CD4-positive, alpha-beta T cell (primary cell): ENCODE results near the gene FGD5. TPM values are rescaled to one million over a fixed set of nuclear protein-coding genes. Genes with fewer than 3 reads are reported as not detected.

ENCODE experiments used
- ATAC-seq: fragments of 200-7000 bp; cut with Tn5 transposase; one replicate; pipeline ENCODE4 v1.10.0; 2022; ENCODE audit warnings: mild to moderate bottlenecking; ENCODE audit not compliant: poor library complexity
- CTCF ChIA-PET: fragments of 350-600 bp; sonication (Branson Sonifier 250); formaldehyde crosslinking; loops from one replicate; lab custom pipeline; 2021; ENCODE audit warnings: antibody characterized with exemption, inconsistent platforms; lab: Charles Lee
- POLR2A ChIA-PET: fragments of 350-600 bp; sonication (Branson Sonifier 250); formaldehyde crosslinking; loops from one replicate; lab custom pipeline; 2021; ENCODE audit warnings: antibody characterized with exemption, inconsistent platforms; lab: Charles Lee
- DNase-seq, 14 experiments: peaks; one replicate each; pipeline ENCODE4 v3.0.0-alpha.2; 2013 to 2020; ENCODE audit warnings: mixed read lengths in 2 of 14
- H3K27ac ChIP-seq, 2 donors: one replicate each; pipeline versions ENCODE4 v1.5.1 to v1.7.0; 2013; ENCODE audit warnings: low read length in 2 of 2, low read depth in 1 of 2, mild to moderate bottlenecking in 1 of 2
- H3K27me3 ChIP-seq, 2 experiments: 1 replicate in 1 of 2; 2 replicates in 1 of 2; pipeline versions ENCODE4 v1.6.1 to v1.7.0; 2013; ENCODE audit warnings: low read length in 2 of 2, control low read depth in 1 of 2, mild to moderate bottlenecking in 1 of 2, moderate library complexity in 1 of 2; ENCODE audit not compliant: insufficient read depth in 2 of 2, control insufficient read depth in 1 of 2
- H3K36me3 ChIP-seq: one replicate; pipeline ENCODE4 v1.6.1; 2013; ENCODE audit warnings: low read length, control low read depth; ENCODE audit not compliant: insufficient read depth
- H3K4me1 ChIP-seq: one replicate; pipeline ENCODE4 v1.6.1; 2013; ENCODE audit warnings: low read length, control low read depth; ENCODE audit not compliant: insufficient read depth
- H3K4me3 ChIP-seq: one replicate; pipeline ENCODE4 v1.5.1; 2013; ENCODE audit warnings: mild to moderate bottlenecking, low read length, moderate library complexity
- H3K9me3 ChIP-seq, 2 experiments: 1 replicate in 1 of 2; 2 replicates in 1 of 2; pipeline versions ENCODE4 v1.6.1 to v1.7.0; 2013; ENCODE audit warnings: low read length in 2 of 2, mild to moderate bottlenecking in 2 of 2, control low read depth in 1 of 2, moderate library complexity in 1 of 2; ENCODE audit not compliant: control insufficient read depth in 1 of 2, insufficient read depth in 1 of 2
- H3K27ac Mint-ChIP-seq: one replicate; pipeline ENCODE4 v1.8.0; 2020; ENCODE audit warnings: mixed read lengths
- H3K27me3 Mint-ChIP-seq: one replicate; pipeline ENCODE4 v1.8.0; 2021; ENCODE audit warnings: mixed read lengths
- H3K36me3 Mint-ChIP-seq: one replicate; pipeline ENCODE4 v1.8.0; 2021; ENCODE audit warnings: low read depth, mixed read lengths
- H3K4me1 Mint-ChIP-seq: one replicate; pipeline ENCODE4 v1.8.0; 2021; ENCODE audit warnings: low read depth, mixed read lengths
- H3K4me3 Mint-ChIP-seq: one replicate; pipeline ENCODE4 v1.8.0; 2020; ENCODE audit warnings: mild to moderate bottlenecking, mixed read lengths
- H3K9me3 Mint-ChIP-seq: one replicate; pipeline ENCODE4 v1.8.0; 2020; ENCODE audit warnings: mixed read lengths
- CTCF ChIP-seq: fragments of 200-600 bp; IDR thresholded peaks from one replicate; pipeline ENCODE4 v1.8.0; 2022; ENCODE audit warnings: antibody characterized with exemption, mild to moderate bottlenecking
- intact Hi-C, 2 experiments: fragments of 100-400 bp; cut with DNase I in 1 of 2; cut with micrococcal nuclease in 1 of 2; formaldehyde crosslinking; loops; one replicate each; pipeline versions ENCODE4 v1.15.1 to v1.9.0; 2023 to 2025; cut with DNase I, micrococcal nuclease
- total RNA-seq, 174 experiments: library from RNA in 2 of 174; stranded (reverse) in 2 of 174; gene quantifications; one replicate each; pipeline ENCODE4 v1.2.3 and lab custom pipeline; 2021 to 2026

FGD5 gene
- total RNA-seq, 2 experiments from 2014 or later, result not detected

GRCh38 chr3:14827776-14828175 is 9.0 kb downstream of the FGD5 start:
- Mint-ChIP-seq H3K4me1 (no peaks in the 10 kb centered on the region), H3K36me3 (no peaks in the 10 kb centered on the region), H3K27me3 (peaks cover 27% of the 10 kb centered on the region), H3K4me3 (no peak overlapping the region), H3K9me3 (no peaks in the 10 kb centered on the region), H3K27ac (no peak overlapping the region)
- ChIA-PET CTCF (no interaction called here), POLR2A (interaction anchor here (1.4 kb wide), 1 partner anchor 55 kb away, joined by 3 read pairs; no protein-coding TSS in a partner anchor)
- ATAC-seq (no peak), DNase-seq (no peak)
- H3K4me3 ChIP-seq, result no peak overlapping the region
- no peak overlapping the region for H3K27ac ChIP-seq
- H3K36me3 ChIP-seq, result no peaks in the 10 kb centered on the region
- no peak for TF ChIP-seq CTCF
- peaks cover 0 to under 1% of the 10 kb centered on the region in 2 experiments for H3K27me3 ChIP-seq
- intact Hi-C loops, result no loop called here
- no peaks in the 10 kb centered on the region for H3K4me1 ChIP-seq
- no peaks in the 10 kb centered on the region for H3K9me3 ChIP-seq

GRCh38 chr3:14829811-14830210 is 11.0 kb downstream of the FGD5 start:
- H3K27ac Mint-ChIP-seq, result no peak overlapping the region
- no peak for ATAC-seq

GRCh38 chr3:14831916-14832450 is 13.2 kb downstream of the FGD5 start:
- H3K4me1 Mint-ChIP-seq, result no peaks in the 10 kb centered on the region
- ChIA-PET POLR2A (no interaction called here), CTCF (no interaction called here)
- no peak for TF ChIP-seq CTCF
- no peaks in the 10 kb centered on the region for H3K4me1 ChIP-seq
- ATAC-seq (no peak), DNase-seq (no peak)
- H3K4me3 ChIP-seq, result no peak overlapping the region
- peaks cover 16% of the 10 kb centered on the region for H3K27me3 Mint-ChIP-seq
- H3K36me3 ChIP-seq, result no peaks in the 10 kb centered on the region
- H3K27me3 ChIP-seq, result peaks cover 0 to 4% of the 10 kb centered on the region in 2 experiments
- no peak overlapping the region for H3K4me3 Mint-ChIP-seq
- no peaks in the 10 kb centered on the region for H3K36me3 Mint-ChIP-seq
- no peak overlapping the region for H3K27ac ChIP-seq
- H3K9me3 ChIP-seq, result no peaks in the 10 kb centered on the region
- no peak overlapping the region for H3K27ac Mint-ChIP-seq
- H3K9me3 Mint-ChIP-seq, result no peaks in the 10 kb centered on the region
- intact Hi-C loops, result no loop called here

More at GRCh38 chr3:14829811-14830210, 11.0 kb downstream of the FGD5 start:
- no peak overlapping the region for H3K4me3 ChIP-seq
- Mint-ChIP-seq H3K27me3 (peaks cover 27% of the 10 kb centered on the region), H3K4me3 (no peak overlapping the region), H3K4me1 (no peaks in the 10 kb centered on the region), H3K36me3 (no peaks in the 10 kb centered on the region), H3K9me3 (no peaks in the 10 kb centered on the region)
- TF ChIP-seq CTCF, result no peak
- peaks cover 0 to 4% of the 10 kb centered on the region in 2 experiments for H3K27me3 ChIP-seq
- DNase-seq, result no peak
- H3K27ac ChIP-seq, result no peak overlapping the region
- intact Hi-C loops, result no loop called here
- no peaks in the 10 kb centered on the region for H3K4me1 ChIP-seq
- CTCF ChIA-PET, result no interaction called here
- no peaks in the 10 kb centered on the region for H3K36me3 ChIP-seq
- no peaks in the 10 kb centered on the region for H3K9me3 ChIP-seq
- POLR2A ChIA-PET, result no interaction called here
